Stimulated activated CD8-positive, alpha-beta memory T cell treated with anti-CD3 and anti-CD28 coated beads, Interleukin-7, amount 100 ng/mL, for 1 hour (primary cell): ENCODE data around the gene MTA3.

Experiments
- DNase-seq, 2 donors: peaks; one replicate each; pipeline ENCODE4 v3.0.0-alpha.2; 2020; ENCODE audit warnings: low read depth in 2 of 2

Gene MTA3

DNA sequence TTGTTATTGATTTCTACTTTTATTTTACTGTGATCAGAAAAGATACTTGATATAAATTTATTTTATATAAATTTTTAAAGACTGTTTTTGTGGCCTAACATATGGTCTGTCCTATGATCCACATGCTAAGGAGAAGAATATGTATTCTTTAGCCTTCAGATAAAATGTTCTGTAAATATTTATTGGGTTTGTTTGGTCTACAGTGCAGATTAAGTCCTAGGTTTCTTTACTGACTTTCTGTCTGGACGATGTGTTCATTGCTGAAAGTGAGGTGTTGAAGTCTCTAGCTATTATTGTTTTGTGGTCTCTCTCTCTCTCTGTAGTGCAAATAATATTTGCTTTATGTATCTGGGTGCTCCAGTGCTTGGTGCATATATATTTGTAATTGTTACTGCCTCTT is 165.4 kb downstream of the MTA3 start:
- no peak for DNase-seq

DNA sequence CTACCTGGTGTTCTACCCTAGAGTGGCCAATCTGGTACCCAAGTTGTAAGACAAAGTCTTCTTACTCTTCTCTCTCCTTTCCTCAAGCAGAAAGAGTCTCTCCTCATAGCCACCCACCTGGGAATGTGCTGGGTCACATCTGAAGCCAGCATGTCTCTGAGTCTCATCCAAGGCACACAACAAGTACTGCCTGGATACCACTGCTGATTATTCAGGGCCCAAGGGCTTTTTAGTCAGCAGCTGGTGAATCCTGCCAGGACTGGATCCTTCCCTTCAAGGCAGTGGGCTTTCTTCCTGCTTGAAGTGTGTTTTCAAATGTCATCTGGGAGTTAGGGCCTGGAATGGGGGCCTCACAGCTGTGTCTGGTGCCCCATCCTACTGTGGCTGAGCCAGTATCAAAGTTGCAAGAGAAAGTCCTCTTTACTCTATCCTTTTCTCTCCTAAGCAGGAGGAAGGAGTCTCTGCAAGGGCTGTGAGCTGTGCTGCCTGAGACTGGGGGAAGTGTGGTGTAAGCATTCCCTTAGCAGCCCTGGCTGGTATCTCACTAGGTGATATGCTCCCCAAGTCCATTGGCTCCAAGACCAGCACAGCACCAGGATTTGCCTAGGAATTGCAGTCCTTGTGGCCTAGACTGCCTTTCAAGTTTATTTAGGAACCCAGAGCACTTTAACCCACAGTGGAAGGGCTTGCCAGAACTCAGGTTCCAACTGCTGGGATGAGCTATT is 168.3 kb downstream of the MTA3 start:
- DNase-seq: no peak

DNA sequence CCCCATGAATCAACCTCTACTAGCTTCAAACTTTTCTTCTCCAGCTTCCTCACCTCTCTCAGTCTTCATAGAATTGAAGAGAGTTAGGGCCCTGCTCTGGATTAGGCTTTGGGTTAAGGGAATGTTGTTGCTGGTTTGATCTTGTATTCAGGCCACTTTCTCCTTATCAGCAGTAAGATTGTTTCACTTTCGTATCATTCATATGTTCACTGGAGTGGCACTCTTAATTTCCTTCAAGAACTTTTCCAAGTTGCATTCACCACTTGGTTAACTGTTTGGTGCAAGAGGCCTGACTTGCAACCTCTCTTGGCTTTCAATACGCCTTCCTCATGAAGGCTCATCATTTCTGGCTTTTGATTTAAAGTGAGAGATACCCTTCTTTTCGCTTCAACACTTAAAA is 172.7 kb downstream of the MTA3 start:
- DNase-seq: no peak

GRCh38 chr2:42742740-42743658 is 174.6 kb downstream of the MTA3 start:
- no peak for DNase-seq

- DNase-seq: no peak
Observed at GRCh38 chr2:42743659-42743990, 175.2 kb downstream of the MTA3 start.

- DNase-seq: no peak
Observed at GRCh38 chr2:42744545-42745082, 176.2 kb downstream of the MTA3 start.

DNA sequence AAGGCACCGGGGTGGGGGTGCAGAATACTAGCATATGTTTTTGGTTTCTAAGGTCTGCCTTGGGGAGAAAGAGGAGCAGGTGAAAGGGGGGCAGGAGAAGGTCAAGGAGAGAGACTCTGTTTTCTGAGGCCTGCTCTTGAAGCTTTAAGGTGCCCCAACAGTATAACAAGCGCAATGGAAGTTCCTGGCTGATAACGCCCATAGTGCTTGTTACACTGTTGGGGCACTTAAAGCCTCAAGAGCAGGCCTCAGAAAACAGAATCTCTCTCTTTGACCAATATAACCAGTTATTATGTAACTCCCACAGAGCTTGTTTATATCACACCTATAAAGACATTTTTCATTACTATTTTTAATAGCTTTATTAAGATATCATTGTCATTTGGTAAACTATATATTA is 179.0 kb downstream of the MTA3 start:
- no peak for DNase-seq

GRCh38 chr2:42748840-42749239 is 180.4 kb downstream of the MTA3 start:
- DNase-seq: no peak

DNA sequence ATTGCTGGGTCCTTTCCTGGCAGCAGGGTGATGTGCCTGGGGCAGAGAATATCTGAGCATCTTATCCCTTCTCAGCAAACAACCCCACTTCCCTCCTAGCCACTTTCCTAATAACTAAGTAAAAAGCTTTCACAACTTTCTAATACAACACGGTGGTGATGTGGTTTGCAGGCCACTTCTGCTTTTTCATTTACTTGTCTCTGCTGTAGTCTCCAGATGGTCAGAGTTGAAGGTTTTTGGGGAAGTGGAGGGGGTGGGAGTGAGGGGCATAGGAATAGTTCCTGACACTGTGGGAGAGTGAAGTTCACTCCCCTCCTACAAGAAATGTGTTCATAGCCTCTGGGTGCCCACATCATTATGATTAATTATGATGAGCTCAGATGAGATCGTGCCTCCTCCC is 183.9 kb downstream of the MTA3 start:
- no peak for DNase-seq

- DNase-seq: no peak
Observed at GRCh38 chr2:42752816-42753813, 184.7 kb downstream of the MTA3 start.

GRCh38 chr2:42754021-42754775 is 185.8 kb downstream of the MTA3 start:
- no peak for DNase-seq

DNA sequence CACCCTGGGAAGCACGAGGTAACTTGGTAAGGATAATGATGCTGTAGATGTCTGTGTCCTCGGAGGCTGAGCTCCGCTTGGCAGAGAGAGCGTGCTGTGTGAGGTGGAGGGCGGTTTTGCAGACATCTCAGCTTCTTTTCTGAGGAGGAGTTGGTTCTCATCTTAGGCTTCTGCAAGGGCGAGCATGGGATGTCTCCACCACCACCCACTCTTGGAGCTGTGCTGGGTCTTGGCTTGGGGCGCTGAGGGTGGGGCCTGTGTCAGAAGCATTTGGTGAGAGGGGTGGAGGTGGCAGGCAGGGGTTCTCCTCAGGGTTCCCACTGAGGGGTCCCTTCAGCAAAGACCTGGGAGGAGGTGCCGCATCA is 186.3 kb downstream of the MTA3 start:
- no peak for DNase-seq

- DNase-seq: no peak
Observed at GRCh38 chr2:42755191-42755880, 186.9 kb downstream of the MTA3 start.

DNA sequence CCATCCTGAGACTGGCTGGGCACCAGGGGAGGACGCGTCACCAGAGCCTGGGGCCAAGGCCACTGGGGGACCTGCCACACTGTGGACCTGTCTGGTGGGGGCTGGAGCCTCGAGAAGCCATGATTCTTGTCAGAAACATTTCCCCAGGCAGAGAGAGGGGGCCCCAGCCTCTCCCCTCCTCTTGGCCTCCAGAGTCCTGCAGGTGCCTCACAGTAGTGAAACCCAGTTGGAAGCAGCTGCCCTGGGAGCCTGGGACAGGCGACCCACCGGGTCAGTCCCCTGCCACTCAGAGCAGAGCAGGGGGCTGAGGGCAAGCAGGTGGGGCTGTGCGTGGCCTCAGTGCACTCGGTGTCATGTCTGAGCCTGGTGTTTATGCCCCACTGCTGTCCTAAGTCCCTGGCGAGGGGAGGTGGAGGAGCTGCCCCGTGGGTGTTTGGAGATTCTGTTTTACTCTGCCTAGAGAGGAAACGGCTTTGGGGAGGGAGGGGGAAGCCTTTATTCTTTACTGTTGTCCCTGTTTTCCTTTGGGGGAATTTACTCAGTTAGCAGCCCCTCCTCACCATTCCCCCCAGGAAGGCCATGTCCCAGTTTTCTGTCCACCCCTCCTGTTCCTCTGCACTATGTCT is 187.8 kb downstream of the MTA3 start:
- no peak for DNase-seq

GRCh38 chr2:42756966-42757513 is 188.6 kb downstream of the MTA3 start:
- DNase-seq: no peak

DNA sequence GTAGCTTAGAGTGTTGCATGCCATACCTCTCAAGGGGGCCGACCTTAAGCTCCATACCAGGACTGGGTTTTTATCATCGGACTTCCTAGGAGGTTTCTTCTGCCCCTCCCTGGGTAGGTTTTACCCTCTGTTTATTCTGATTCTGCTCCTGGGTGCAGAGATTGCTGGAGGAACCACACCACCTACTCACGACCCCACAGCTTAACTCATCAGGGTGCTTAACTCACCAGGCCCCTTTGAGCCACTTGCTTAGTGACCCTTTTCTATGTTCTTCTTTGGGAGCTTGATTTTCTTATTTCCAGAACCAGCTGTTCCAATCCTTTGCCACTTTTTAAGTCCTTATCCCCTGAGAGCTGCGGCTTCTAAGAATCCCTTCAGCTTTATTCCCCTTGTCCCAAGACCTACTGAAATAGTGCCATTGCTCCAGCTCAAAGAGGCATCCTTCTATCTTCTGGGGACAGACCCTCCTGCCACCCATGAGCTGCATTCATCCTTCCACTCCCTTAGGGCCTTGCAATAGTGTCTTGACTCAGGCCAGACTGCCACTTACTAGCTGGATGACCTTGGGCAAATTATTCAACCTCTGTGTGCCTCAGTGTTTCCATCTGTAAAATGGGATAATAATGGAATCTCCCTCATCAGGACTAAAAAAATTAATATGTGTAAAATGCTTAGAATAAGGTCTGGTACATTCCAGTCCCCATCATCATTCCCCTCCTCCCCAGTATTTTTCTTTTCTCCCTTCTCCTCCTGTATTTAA is 189.7 kb downstream of the MTA3 start:
- DNase-seq: no peak

DNA sequence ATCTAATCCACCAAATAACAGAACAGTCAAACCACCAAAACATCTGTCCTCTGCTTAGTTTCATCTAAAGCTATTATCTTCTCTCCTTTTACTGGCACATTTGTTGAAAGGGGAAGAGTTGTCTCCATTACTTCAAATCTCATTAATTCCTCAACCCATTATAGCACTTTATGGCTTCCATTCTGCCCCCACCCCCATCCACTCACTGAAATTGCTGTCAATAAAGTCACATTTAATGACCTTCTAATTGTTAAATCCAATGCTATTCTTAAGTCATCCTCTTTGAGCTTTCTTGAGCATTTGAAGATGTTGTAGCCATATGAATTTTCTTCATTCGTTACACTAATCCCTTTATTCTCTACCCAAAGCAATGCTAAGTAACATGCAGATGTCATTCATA is 190.3 kb downstream of the MTA3 start:
- no peak for DNase-seq

DNA sequence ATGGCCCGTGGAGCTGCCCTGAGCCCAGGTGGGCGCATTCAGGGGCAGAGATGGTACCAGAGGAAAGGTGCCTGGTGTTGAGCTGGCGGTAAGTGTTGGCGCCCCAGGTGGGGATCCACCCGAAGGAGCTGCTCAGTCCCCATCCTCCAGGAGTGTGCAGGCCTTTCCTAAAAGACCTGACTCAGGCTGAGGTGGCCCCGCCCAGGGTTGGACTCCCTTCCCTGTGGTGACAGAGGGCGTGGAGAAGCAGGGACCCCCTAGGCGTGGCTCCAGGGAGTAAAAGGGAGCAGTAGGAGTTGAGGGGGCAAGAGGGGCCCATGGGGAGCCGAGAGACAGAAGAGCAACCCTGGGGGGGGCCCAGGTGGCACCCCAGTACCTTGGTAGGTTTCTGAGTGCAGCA is 193.1 kb downstream of the MTA3 start:
- no peak for DNase-seq

GRCh38 chr2:42762155-42762554 is 193.7 kb downstream of the MTA3 start:
- DNase-seq: no peak
